ENCODE results near the gene TUBB4B.

TUBB4B gene

DNA sequence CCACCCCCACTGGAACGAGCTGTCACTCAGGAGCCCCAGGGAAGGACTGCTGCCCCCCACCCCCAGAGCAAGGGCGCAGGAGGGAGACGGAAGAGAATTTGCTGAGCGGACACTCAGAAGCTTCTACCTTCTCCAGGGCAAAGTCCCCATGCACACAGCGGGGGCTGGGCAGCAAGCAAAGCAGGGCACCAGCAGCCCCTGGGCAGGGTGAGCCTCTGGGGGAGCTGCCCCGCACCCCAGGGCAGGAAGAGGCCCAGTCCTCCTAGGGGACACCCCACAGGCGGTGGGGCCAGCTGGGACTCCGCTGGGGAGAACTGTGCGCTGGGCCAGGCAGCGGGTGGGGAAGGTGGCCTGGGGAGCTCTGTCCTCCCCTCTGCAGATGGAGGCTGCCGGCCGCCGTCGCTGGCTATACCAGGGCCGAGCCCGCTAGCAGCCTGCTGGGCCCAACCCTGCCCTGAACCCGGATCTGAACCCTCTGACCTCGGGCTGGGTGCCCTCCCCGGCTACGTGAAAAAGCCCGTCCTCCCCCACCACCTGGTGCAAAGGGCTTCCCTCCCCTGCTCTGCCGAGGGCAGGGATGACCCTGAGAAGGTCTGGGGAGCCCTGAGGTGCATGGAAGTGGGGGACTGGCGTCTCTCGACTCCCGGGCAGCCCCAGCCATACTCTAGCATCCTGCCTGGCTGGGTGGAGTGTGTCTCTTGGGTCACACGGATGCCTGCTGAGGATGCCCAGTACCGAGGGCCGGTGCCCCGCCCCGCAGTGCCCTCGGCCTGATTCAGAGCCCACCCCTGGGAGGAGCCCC lies 11.0 kb upstream of the TUBB4B start:
- Histone ChIP-seq H3K79me2 (ENCODE audit: insufficient read depth, low read depth) (no peaks in the 10 kb centered on the region), H4K20me1 (ENCODE audit: insufficient read depth) (no peaks in the 10 kb centered on the region), H3K9ac (no peak overlapping the region), H3K4me1 (ENCODE audit: low read depth, poor library complexity, severe bottlenecking) (no peaks in the 10 kb centered on the region), H3K27me3 (ENCODE audit: insufficient read depth, low read depth) (peaks cover 53% of the 10 kb centered on the region), H3K27ac (no peak overlapping the region), H2AFZ (ENCODE audit: low read depth) (no peak overlapping the region), H3K4me3 (IDR thresholded peaks at IDR 0.05; ENCODE audit: insufficient read depth, low read depth, low read length) (no peak overlapping the region), H3K36me3 (ENCODE audit: insufficient read depth) (no peaks in the 10 kb centered on the region), H3K4me2 (no peak overlapping the region)
- TF ChIP-seq, protein P1, sequence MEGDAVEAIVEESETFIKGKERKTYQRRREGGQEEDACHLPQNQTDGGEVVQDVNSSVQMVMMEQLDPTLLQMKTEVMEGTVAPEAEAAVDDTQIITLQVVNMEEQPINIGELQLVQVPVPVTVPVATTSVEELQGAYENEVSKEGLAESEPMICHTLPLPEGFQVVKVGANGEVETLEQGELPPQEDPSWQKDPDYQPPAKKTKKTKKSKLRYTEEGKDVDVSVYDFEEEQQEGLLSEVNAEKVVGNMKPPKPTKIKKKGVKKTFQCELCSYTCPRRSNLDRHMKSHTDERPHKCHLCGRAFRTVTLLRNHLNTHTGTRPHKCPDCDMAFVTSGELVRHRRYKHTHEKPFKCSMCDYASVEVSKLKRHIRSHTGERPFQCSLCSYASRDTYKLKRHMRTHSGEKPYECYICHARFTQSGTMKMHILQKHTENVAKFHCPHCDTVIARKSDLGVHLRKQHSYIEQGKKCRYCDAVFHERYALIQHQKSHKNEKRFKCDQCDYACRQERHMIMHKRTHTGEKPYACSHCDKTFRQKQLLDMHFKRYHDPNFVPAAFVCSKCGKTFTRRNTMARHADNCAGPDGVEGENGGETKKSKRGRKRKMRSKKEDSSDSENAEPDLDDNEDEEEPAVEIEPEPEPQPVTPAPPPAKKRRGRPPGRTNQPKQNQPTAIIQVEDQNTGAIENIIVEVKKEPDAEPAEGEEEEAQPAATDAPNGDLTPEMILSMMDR (conservative IDR thresholded peaks at IDR 0.05; ENCODE audit: low read depth, low read length) = no peak

DNA sequence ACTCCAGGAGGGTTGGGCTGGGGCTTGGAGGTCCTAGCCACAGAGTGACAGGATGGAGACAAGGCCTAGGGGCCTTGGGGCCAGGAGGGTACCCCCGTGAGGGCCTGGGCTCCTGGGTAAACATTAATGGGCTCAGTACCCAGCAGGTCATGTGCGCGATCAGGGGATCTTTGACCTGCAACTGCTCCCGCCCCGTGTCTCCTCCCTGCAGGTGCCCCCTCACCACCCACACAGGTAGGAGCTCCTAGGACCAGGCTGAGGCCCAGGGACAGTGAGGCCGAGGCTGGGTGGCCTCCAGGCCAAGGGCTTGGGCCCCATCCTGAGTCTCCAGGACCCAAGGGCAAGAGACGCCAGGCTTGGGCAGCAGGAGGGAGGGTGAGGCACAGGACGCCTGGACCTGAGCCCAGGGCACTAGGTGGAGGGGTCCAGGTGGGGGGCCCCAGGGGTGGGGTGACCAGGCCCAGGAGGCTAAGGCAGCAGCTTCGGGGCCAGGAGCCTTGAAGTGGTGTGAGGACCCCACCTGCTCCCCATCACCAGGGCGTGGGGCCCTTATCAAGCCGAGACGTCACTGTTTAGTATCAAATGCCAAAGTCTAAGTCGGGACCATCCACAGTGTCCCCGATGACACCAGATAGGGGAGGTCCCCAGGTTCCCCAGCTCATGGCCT lies 10.2 kb upstream of the TUBB4B start, which contains the start of gene SLC34A3:
Gene SLC34A3, plus strand, starts transcription at position 197 of the 667 bp plus-strand sequence. CDS start 802 bp downstream, outside the sequence.
- H3K4me1 ChIP-seq (ENCODE audit: low read depth, poor library complexity, severe bottlenecking) = no peaks in the 10 kb centered on the region
- no peak within 1 kb of the TSS for H3K4me2 ChIP-seq

DNA sequence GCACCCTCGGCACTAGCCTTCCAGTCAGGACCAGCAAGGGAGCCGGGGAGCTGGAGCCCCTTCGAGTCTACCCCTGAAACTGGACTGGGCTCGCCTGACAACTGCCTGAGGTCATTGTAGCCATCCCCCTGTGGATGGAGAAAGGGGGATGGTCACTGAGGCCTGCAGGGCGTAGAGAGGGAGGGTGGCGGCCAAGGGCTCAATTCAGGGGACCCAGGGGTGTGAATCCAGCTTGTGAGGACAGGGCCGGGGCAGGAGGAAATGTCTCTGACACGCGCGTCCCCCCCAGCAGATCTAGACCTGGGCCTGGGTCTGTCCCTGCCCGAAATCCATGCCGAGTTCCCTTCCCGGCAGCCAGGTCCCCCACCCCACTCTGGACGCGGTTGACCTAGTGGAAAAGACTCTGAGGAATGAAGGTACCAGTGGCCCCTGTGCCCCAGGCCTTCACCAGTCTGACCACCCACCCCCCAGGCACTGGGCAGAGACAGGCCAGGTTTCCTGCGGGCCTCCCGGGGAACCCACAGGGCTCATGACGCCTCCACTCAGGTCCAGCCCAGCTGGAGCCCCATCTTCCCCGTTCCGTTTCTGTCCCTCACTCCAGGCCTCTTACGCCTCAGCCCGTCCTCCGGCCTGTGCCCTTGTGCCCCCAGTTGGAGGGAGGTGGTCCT lies 9.6 kb upstream of the TUBB4B start:
- Histone ChIP-seq H3K36me3 (ENCODE audit: insufficient read depth) (no peaks in the 10 kb centered on the region), H3K27me3 (ENCODE audit: insufficient read depth, low read depth) (peaks cover 59% of the 10 kb centered on the region), H2AFZ (ENCODE audit: low read depth) (no peak overlapping the region), H3K4me3 (IDR thresholded peaks at IDR 0.05; ENCODE audit: insufficient read depth, low read depth, low read length) (no peak overlapping the region), H3K4me1 (ENCODE audit: low read depth, poor library complexity, severe bottlenecking) (peaks cover 4% of the 10 kb centered on the region), H3K27ac (no peak overlapping the region), H3K4me2 (no peak overlapping the region), H3K79me2 (ENCODE audit: insufficient read depth, low read depth) (no peaks in the 10 kb centered on the region), H3K9ac (no peak overlapping the region), H4K20me1 (ENCODE audit: insufficient read depth) (no peaks in the 10 kb centered on the region)
- TF ChIP-seq, protein P1 (conservative IDR thresholded peaks at IDR 0.05; ENCODE audit: low read depth, low read length) = no peak

More for the DNA sequence above, 10.2 kb upstream of the TUBB4B start, which contains the start of gene SLC34A3:
- H3K27ac ChIP-seq = no peak within 1 kb of the TSS
- peaks cover 60% of the 10 kb centered on the region for H3K27me3 ChIP-seq (ENCODE audit: insufficient read depth, low read depth)
- no peak within 1 kb of the TSS for H3K4me3 ChIP-seq (IDR thresholded peaks at IDR 0.05; ENCODE audit: insufficient read depth, low read depth, low read length)
- TF ChIP-seq, protein P1 (conservative IDR thresholded peaks at IDR 0.05; ENCODE audit: low read depth, low read length) = no peak
- no peaks in the 10 kb centered on the region for H3K36me3 ChIP-seq (ENCODE audit: insufficient read depth)
- H3K79me2 ChIP-seq (ENCODE audit: insufficient read depth, low read depth) = no peaks in the 10 kb centered on the region
- H4K20me1 ChIP-seq (ENCODE audit: insufficient read depth) = no peaks in the 10 kb centered on the region
- H2AFZ ChIP-seq (ENCODE audit: low read depth) = no peak within 1 kb of the TSS
- no peak within 1 kb of the TSS for H3K9ac ChIP-seq

DNA sequence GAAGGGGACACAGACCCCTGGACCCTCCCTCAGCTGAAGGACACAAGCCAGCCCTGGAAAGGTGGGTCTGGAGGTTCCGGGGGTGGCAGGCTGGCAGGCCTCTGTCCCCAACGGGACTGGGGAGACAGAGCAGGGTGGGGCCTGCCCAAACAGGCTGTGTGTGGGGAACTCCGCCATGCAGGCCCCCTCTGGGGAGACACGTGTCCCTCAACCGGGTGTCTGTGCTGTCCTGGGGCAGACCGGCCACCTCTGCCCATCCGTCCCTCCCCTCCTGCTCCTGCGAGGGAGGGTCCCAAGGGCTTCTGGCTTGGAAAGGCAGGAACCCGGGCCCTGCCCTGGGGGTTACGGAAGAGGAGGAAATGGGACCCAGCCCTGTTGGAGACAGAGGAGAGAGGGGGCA lies 9.0 kb upstream of the TUBB4B start:
- H3K4me3 ChIP-seq (IDR thresholded peaks at IDR 0.05; ENCODE audit: insufficient read depth, low read depth, low read length) = no peak overlapping the region
- H3K9ac ChIP-seq = no peak overlapping the region
- H2AFZ ChIP-seq (ENCODE audit: low read depth) = no peak overlapping the region
- no peak overlapping the region for H3K4me2 ChIP-seq
- H3K36me3 ChIP-seq (ENCODE audit: insufficient read depth) = no peaks in the 10 kb centered on the region
- H4K20me1 ChIP-seq (ENCODE audit: insufficient read depth) = no peaks in the 10 kb centered on the region
- peaks cover 58% of the 10 kb centered on the region for H3K27me3 ChIP-seq (ENCODE audit: insufficient read depth, low read depth)
- H3K27ac ChIP-seq = no peak overlapping the region
- no peaks in the 10 kb centered on the region for H3K79me2 ChIP-seq (ENCODE audit: insufficient read depth, low read depth)
- H3K4me1 ChIP-seq (ENCODE audit: low read depth, poor library complexity, severe bottlenecking) = peaks cover 10% of the 10 kb centered on the region
- TF ChIP-seq, protein P1 (conservative IDR thresholded peaks at IDR 0.05; ENCODE audit: low read depth, low read length) = no peak

Data from KMS-11 (cell line).